HL-60 (cell line): ENCODE data around the gene CD58.

Experiments
- DNase-seq, 2 experiments: peaks; one replicate each; pipeline ENCODE4 v3.0.0-alpha.2; 2010 to 2020; ENCODE audit warnings: low read depth in 1 of 2, low spot score in 1 of 2
- H3K27ac ChIP-seq: fragments of 250-450 bp; sonication (Bioruptor Pico); replicated peaks from 2 replicates; pipeline ENCODE4 v1.5.1; 2020; ENCODE audit warnings: mild to moderate bottlenecking, moderate library complexity
- H3K27me3 ChIP-seq: fragments of 250-450 bp; sonication (Bioruptor Pico); 2 replicates; pipeline ENCODE4 v1.5.1; 2021; ENCODE audit warnings: mild to moderate bottlenecking, moderate library complexity; ENCODE audit not compliant: insufficient read depth, poor library complexity, severe bottlenecking
- H3K4me3 ChIP-seq: replicated peaks from 2 replicates; pipeline ENCODE4 v1.5.1; 2011; ENCODE audit warnings: mild to moderate bottlenecking, control low read depth, low read length; ENCODE audit not compliant: insufficient read depth
- GABPA ChIP-seq: IDR thresholded peaks from 2 replicates; pipeline ENCODE4 v1.6.1; 2012; ENCODE audit warnings: low read depth
- POLR2AphosphoS5 ChIP-seq: IDR thresholded peaks from 2 replicates; pipeline ENCODE4 v1.6.1; 2012; ENCODE audit warnings: low read depth
- SPI1 ChIP-seq: IDR thresholded peaks from 2 replicates; pipeline ENCODE4 v1.6.1; 2012; ENCODE audit warnings: low read depth, mild to moderate bottlenecking, borderline replicate concordance
- TF ChIP-seq, protein P1 (sequence below): IDR thresholded peaks from one replicate; pipeline ENCODE4 v1.5.1; 2011; ENCODE audit warnings: low read length, control low read depth, inconsistent platforms; ENCODE audit not compliant: insufficient read depth
- TF ChIP-seq, protein P2 (sequence below): IDR thresholded peaks from 2 replicates; pipeline ENCODE4 v1.6.1; 2012; ENCODE audit warnings: low read depth; ENCODE audit not compliant: insufficient replicate concordance

CD58 gene

DNA sequence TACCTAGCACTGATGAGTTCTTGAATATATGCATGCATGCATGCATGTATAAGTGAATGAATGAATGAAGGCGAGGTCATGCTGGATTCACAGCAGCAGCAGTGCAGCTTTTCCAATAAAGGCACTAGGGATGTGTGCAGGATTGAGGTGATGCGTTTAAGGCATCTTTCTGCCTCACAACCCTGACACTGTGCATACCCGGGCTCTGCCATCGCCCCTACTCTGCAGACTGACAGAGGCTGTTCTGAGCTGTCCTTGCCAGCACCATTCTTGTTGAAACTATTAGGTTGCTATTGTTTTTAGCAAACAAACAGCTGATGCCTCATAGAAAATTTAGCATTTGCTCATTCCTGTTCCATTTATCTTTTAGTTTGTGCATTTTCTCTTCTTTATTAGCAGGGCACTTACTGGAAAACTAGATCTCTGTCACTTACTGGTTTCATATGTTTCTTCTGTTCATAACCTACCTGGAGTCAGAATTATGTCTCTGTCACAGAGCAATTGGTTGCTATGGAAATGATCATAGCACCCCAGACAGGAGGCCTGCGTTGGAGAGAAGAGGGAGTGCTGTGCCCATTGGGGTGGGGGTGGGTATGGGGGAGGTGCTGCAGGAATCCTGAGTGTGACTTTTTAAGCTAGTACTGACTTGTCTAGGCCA, 79.0 kb downstream of the CD58 start:
- Histone ChIP-seq H3K27ac (no peak overlapping the region), H3K4me3 (no peak overlapping the region), H3K27me3 (no peaks in the 10 kb centered on the region)
- no peak for DNase-seq
- TF ChIP-seq SPI1 (no peak), POLR2AphosphoS5 (no peak), GABPA (no peak)
- TF ChIP-seq, protein P1, sequence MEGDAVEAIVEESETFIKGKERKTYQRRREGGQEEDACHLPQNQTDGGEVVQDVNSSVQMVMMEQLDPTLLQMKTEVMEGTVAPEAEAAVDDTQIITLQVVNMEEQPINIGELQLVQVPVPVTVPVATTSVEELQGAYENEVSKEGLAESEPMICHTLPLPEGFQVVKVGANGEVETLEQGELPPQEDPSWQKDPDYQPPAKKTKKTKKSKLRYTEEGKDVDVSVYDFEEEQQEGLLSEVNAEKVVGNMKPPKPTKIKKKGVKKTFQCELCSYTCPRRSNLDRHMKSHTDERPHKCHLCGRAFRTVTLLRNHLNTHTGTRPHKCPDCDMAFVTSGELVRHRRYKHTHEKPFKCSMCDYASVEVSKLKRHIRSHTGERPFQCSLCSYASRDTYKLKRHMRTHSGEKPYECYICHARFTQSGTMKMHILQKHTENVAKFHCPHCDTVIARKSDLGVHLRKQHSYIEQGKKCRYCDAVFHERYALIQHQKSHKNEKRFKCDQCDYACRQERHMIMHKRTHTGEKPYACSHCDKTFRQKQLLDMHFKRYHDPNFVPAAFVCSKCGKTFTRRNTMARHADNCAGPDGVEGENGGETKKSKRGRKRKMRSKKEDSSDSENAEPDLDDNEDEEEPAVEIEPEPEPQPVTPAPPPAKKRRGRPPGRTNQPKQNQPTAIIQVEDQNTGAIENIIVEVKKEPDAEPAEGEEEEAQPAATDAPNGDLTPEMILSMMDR: no peak
- TF ChIP-seq, protein P2, sequence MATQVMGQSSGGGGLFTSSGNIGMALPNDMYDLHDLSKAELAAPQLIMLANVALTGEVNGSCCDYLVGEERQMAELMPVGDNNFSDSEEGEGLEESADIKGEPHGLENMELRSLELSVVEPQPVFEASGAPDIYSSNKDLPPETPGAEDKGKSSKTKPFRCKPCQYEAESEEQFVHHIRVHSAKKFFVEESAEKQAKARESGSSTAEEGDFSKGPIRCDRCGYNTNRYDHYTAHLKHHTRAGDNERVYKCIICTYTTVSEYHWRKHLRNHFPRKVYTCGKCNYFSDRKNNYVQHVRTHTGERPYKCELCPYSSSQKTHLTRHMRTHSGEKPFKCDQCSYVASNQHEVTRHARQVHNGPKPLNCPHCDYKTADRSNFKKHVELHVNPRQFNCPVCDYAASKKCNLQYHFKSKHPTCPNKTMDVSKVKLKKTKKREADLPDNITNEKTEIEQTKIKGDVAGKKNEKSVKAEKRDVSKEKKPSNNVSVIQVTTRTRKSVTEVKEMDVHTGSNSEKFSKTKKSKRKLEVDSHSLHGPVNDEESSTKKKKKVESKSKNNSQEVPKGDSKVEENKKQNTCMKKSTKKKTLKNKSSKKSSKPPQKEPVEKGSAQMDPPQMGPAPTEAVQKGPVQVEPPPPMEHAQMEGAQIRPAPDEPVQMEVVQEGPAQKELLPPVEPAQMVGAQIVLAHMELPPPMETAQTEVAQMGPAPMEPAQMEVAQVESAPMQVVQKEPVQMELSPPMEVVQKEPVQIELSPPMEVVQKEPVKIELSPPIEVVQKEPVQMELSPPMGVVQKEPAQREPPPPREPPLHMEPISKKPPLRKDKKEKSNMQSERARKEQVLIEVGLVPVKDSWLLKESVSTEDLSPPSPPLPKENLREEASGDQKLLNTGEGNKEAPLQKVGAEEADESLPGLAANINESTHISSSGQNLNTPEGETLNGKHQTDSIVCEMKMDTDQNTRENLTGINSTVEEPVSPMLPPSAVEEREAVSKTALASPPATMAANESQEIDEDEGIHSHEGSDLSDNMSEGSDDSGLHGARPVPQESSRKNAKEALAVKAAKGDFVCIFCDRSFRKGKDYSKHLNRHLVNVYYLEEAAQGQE: no peak

DNA sequence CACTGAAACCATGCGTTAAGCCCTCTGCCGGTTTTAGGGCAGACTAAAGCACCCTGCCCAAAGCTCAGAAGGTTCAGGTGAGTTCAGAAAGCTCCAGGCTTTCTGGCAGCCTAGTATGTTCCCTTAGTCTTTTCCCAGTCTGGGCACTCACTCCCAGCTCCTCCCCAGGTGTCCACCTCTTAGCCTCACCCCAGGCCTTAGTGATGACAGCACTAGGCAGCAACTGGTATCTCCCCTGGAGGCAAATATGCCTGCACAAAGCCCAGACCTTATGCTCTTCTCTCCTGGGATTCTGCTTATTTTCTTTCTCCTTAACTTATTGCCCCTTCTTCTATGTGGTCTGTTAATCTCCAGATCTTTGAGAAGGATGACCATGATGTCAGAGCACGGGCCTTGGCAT, 80.2 kb downstream of the CD58 start:
- H3K27me3 ChIP-seq: no peaks in the 10 kb centered on the region
- H3K4me3 ChIP-seq: no peak overlapping the region
- TF ChIP-seq, protein P2: no peak
- no peak overlapping the region for H3K27ac ChIP-seq
- no peak for DNase-seq

DNA sequence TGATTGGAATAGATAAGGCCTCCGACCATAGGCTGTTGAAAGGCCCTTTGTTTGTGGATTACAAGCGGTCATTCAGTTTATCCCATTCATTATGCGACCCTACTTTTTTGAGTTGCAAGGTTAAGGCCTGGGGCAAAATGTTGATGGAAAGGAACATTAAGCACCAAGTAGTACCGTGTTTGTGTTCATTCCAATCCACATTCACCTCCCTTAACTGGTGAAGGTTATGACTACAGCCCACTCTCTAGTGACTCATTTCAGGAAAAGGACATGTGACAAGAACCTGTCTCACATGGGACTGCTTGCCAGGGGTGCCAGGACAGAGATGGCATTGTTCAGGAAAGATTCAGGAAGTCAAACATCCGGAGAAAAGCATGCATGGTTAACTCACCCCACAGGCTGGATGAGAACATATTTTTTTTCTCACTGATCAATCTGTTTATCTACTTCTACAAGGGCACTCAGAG, 81.6 kb downstream of the CD58 start:
- Histone ChIP-seq H3K27me3 (no peaks in the 10 kb centered on the region), H3K4me3 (no peak overlapping the region), H3K27ac (no peak overlapping the region)
- TF ChIP-seq GABPA: no peak
- TF ChIP-seq, protein P1: no peak
- DNase-seq: no peak

DNA sequence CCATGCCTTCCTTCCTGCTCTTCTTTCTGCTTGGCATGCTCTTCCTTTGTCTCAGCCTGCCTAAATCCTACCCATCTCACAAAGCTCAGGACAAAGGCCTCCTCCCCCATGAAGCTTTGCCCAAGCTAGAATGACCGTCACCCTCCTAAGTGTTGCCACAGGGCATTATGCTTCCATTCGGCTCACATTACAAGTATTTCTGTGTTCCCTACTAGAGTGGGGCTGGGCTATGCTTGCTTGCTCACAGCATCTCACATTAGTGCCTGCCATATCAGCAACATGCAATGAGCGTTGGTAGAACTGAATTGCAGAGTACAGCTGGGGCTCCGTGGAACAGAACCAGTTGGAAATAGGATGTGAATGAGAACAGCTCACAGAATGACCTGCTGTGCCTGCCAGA, 82.8 kb downstream of the CD58 start:
- Histone ChIP-seq H3K27me3 (no peaks in the 10 kb centered on the region), H3K4me3 (no peak overlapping the region), H3K27ac (no peak overlapping the region)
- DNase-seq: no peak
- TF ChIP-seq GABPA (no peak), POLR2AphosphoS5 (no peak), SPI1 (no peak)
- TF ChIP-seq, protein P2: no peak
- TF ChIP-seq, protein P1: no peak
